Kidney (tissue), 14 donors: ENCODE measurements around the gene CEBPG. TPM values are rescaled to one million over a fixed set of nuclear protein-coding genes. Genes with fewer than 3 reads are reported as not detected.
A peak's percentile ranks its signal among the peaks of the same experiment; 100 is the strongest.

Experiments
- DNase-seq, 5 donors: peaks; one replicate each; pipeline ENCODE4 v3.0.0-alpha.2; 2013 to 2020
- FAIRE-seq: peaks from 2 replicates; lab custom pipeline; 2012; peaks lifted over from hg19 to GRCh38; lab: Jason Lieb, UNC
- H3K27ac ChIP-seq, 2 donors: one replicate each; pipeline ENCODE4 v1.7.0; 2013; ENCODE audit warnings: low read depth in 2 of 2, low read length in 2 of 2, inconsistent platforms in 1 of 2
- H3K27me3 ChIP-seq: one replicate; pipeline ENCODE4 v1.7.1; 2013; ENCODE audit warnings: low read length, inconsistent platforms; ENCODE audit not compliant: control insufficient read depth, insufficient read depth
- H3K36me3 ChIP-seq, 3 donors: one replicate each; pipeline versions ENCODE4 v1.7.0 to v1.7.1; 2013; ENCODE audit warnings: low read length in 3 of 3, control low read depth in 1 of 3, inconsistent platforms in 1 of 3; ENCODE audit not compliant: insufficient read depth in 3 of 3, control insufficient read depth in 2 of 3
- H3K4me1 ChIP-seq, 3 donors: one replicate each; pipeline versions ENCODE4 v1.7.0 to v1.7.1; 2013; ENCODE audit warnings: low read length in 3 of 3, inconsistent platforms in 1 of 3, low read depth in 1 of 3; ENCODE audit not compliant: control insufficient read depth in 2 of 3, insufficient read depth in 2 of 3
- H3K4me3 ChIP-seq, 3 donors: one replicate each; pipeline versions ENCODE4 v1.7.0 to v1.8.1; 2013; ENCODE audit warnings: low read length in 3 of 3, control low read depth in 1 of 3, inconsistent platforms in 1 of 3
- H3K9ac ChIP-seq, 3 donors: one replicate each; pipeline versions ENCODE4 v1.7.0 to v1.7.1; 2013; ENCODE audit warnings: low read length in 3 of 3, control low read depth in 1 of 3, inconsistent platforms in 1 of 3
- H3K9me3 ChIP-seq, 3 donors: one replicate each; pipeline versions ENCODE4 v1.7.0 to v1.7.1; 2013; ENCODE audit warnings: low read length in 3 of 3, control low read depth in 1 of 3, inconsistent platforms in 1 of 3; ENCODE audit not compliant: control insufficient read depth in 2 of 3, insufficient read depth in 1 of 3
- CTCF ChIP-seq: IDR thresholded peaks from 3 replicates; pipeline ENCODE4 v1.5.1; 2012; ENCODE audit warnings: mild to moderate bottlenecking, moderate library complexity, borderline replicate concordance; ENCODE audit not compliant: insufficient read depth; ENCODE audit errors: extremely low read depth
- intact Hi-C: fragments of 100-400 bp; cut with DNase I; formaldehyde crosslinking; loops from one replicate; pipeline ENCODE4 v1.11.1; 2022
- polyA plus RNA-seq: library from polyadenylated mRNA; stranded (reverse); fragments of 350-450 nt; fragmentation: Illumina TruSeq; extraction: RNeasy Lipid Tissue Mini Kit (QIAGEN cat#74804); gene quantifications from one replicate; pipeline ENCODE4 v1.2.3, GENCODE V29; 2014; ENCODE audit warnings: low read depth, low replicate concordance; ENCODE audit not compliant: insufficient read depth
- total RNA-seq: library from RNA; stranded (reverse); fragmentation: NEBNext Ultra II Directional; extraction: Animal tissue kit (Norgen Biotek cat#: 25700); gene quantifications from one replicate; pipeline ENCODE4 v1.2.1, GENCODE V29; 2021
- donor health status: control.
- donor health status: control.
- donor health status: control.
- donor health status: control.
- donor health status: control.
- donor health status: DM: yes; HTN: yes; CAD: no.
- donor health status: Normal renal cell carcinoma (clear cell type).

Gene CEBPG
- total and polyA plus RNA-seq, 2 donors from 2014 or later = 13.0 to 22.4 TPM

- H3K27me3 ChIP-seq = no peaks in the 10 kb centered on the region
- DNase-seq (peak in 2 of 5 donors; percentile 35 to 62), FAIRE-seq (no peak)
- H3K4me1 ChIP-seq = peaks cover 0 to 26% (median 3%) of the 10 kb centered on the region in 3 donors
- peaks cover 0 to 2% (median 0%) of the 10 kb centered on the region in 3 donors for H3K36me3 ChIP-seq
- H3K27ac ChIP-seq = no peak overlapping the region
- H3K9ac ChIP-seq = no peak overlapping the region
- no peak overlapping the region for H3K4me3 ChIP-seq
- no peak for TF ChIP-seq CTCF
- no peaks in the 10 kb centered on the region for H3K9me3 ChIP-seq
- intact Hi-C loops = no loop called here
These were observed 28.3 kb downstream of the CEBPG start for GRCh38 chr19:33401683-33402420.

- peaks cover 0 to 21% (median 3%) of the 10 kb centered on the region in 3 donors for H3K4me1 ChIP-seq
- DNase-seq = peak in 2 of 5 donors; percentile 38 to 62
- intact Hi-C loops = no loop called here
- TF ChIP-seq CTCF = no peak
- H3K27me3 ChIP-seq = no peaks in the 10 kb centered on the region
- no peak overlapping the region for H3K4me3 ChIP-seq
- peak overlapping the region in 1 of 2 donors; percentile 11 for H3K27ac ChIP-seq
- FAIRE-seq = no peak
- H3K9ac ChIP-seq = no peak overlapping the region
- H3K9me3 ChIP-seq = no peaks in the 10 kb centered on the region
- H3K36me3 ChIP-seq = peaks cover 0 to 2% (median 0%) of the 10 kb centered on the region in 3 donors
These were observed 29.1 kb downstream of the CEBPG start for GRCh38 chr19:33402421-33403220.

- Histone ChIP-seq H3K27ac (no peak overlapping the region), H3K4me3 (no peak overlapping the region), H3K4me1 (peaks cover 0 to 17% (median 3%) of the 10 kb centered on the region in 3 donors), H3K36me3 (peaks cover 0 to 2% (median 0%) of the 10 kb centered on the region in 3 donors), H3K27me3 (no peaks in the 10 kb centered on the region), H3K9me3 (no peaks in the 10 kb centered on the region), H3K9ac (no peak overlapping the region)
- peak in 2 of 5 donors; percentile 39 to 48 for DNase-seq
- no peak for FAIRE-seq
- intact Hi-C loops = no loop called here
- no peak for TF ChIP-seq CTCF
These were observed 29.9 kb downstream of the CEBPG start for GRCh38 chr19:33403221-33403972.
